Common myeloid progenitor, CD34-positive (primary cell): ENCODE results near the gene PSMD8.
"Not testable (repeated sequence)": the region's sequence is repeated elsewhere in the genome, so short reads cannot be mapped to it uniquely, and the experiment has no call there.

Experiments
- CTCF ChIA-PET: fragments of 350-600 bp; sonication (Branson Sonifier 250); formaldehyde crosslinking; loops from one replicate; lab custom pipeline; 2021; ENCODE audit warnings: antibody characterized with exemption; lab: Charles Lee
- POLR2A ChIA-PET: fragments of 350-600 bp; sonication (Branson Sonifier 250); formaldehyde crosslinking; loops from one replicate; lab custom pipeline; 2021; ENCODE audit warnings: antibody characterized with exemption; lab: Charles Lee
- DNase-seq, 3 donors: peaks; one replicate each; pipeline versions ENCODE4 v3.0.0 to v3.0.0-alpha.2; 2013
- H3K27ac ChIP-seq, 2 experiments: 1 replicate in 1 of 2; 2 replicates in 1 of 2; pipeline ENCODE4 v1.7.0; 2013; ENCODE audit warnings: inconsistent platforms in 2 of 2, low read length in 2 of 2, mild to moderate bottlenecking in 2 of 2, low read depth in 1 of 2, moderate library complexity in 1 of 2; ENCODE audit not compliant: severe bottlenecking in 2 of 2, insufficient read depth in 1 of 2, poor library complexity in 1 of 2
- H3K27me3 ChIP-seq, 5 experiments: replicated peaks in 2 of 5; 1 replicate in 3 of 5; 2 replicates in 2 of 5; pipeline versions ENCODE4 v1.6.1 to v1.7.0; 2013; ENCODE audit warnings: low read length in 4 of 5, mild to moderate bottlenecking in 2 of 5, moderate library complexity in 2 of 5, inconsistent platforms in 1 of 5; ENCODE audit not compliant: insufficient read depth in 5 of 5, control insufficient read depth in 4 of 5
- H3K36me3 ChIP-seq, 4 experiments: 1 replicate in 2 of 4; 2 replicates in 2 of 4; pipeline versions ENCODE4 v1.6.1 to v1.7.0; 2013; ENCODE audit warnings: low read length in 3 of 4, control low read depth in 1 of 4, mild to moderate bottlenecking in 1 of 4; ENCODE audit not compliant: control insufficient read depth in 4 of 4, insufficient read depth in 4 of 4
- H3K4me1 ChIP-seq, 4 experiments: 1 replicate in 3 of 4; 2 replicates in 1 of 4; pipeline versions ENCODE4 v1.6.1 to v1.7.1; 2013; ENCODE audit warnings: low read length in 3 of 4, mild to moderate bottlenecking in 3 of 4, control low read depth in 1 of 4, inconsistent platforms in 1 of 4, moderate library complexity in 1 of 4; ENCODE audit not compliant: control insufficient read depth in 4 of 4, insufficient read depth in 4 of 4; ENCODE audit errors: control extremely low read depth in 1 of 4
- H3K4me3 ChIP-seq, 7 experiments: 1 replicate in 4 of 7; 2 replicates in 3 of 7; pipeline versions ENCODE4 v1.5.1 to v1.7.0; 2013; ENCODE audit warnings: mild to moderate bottlenecking in 7 of 7, low read length in 6 of 7, moderate library complexity in 6 of 7, inconsistent platforms in 2 of 7, low read depth in 2 of 7, control low read depth in 1 of 7; ENCODE audit not compliant: insufficient read depth in 4 of 7, control insufficient read depth in 1 of 7; ENCODE audit errors: extremely low read depth in 1 of 7
- H3K9me3 ChIP-seq, 5 experiments: 1 replicate in 4 of 5; 2 replicates in 1 of 5; pipeline versions ENCODE4 v1.6.1 to v1.7.1; 2013; ENCODE audit warnings: low read length in 4 of 5, mild to moderate bottlenecking in 2 of 5, inconsistent platforms in 1 of 5, low read depth in 1 of 5, moderate library complexity in 1 of 5; ENCODE audit not compliant: control insufficient read depth in 4 of 5, insufficient read depth in 2 of 5; ENCODE audit errors: control extremely low read depth in 1 of 5
- WGBS: methylation state at CpG from one replicate; pipeline ENCODE4 v1.1.5; 2013; ENCODE audit not compliant: insufficient coverage; 5-methylcytosine and 5-hydroxymethylcytosine counted together

Gene PSMD8

GRCh38 chr19:38411041-38411712 lies 36.8 kb downstream of the PSMD8 start:
- no peaks in the 10 kb centered on the region for H3K4me1 ChIP-seq
- no peak overlapping the region for H3K4me3 ChIP-seq
- CTCF ChIA-PET = interaction anchor here (1.5 kb wide), 1 partner anchor 13 kb away, joined by 3 read pairs; no protein-coding TSS in a partner anchor
- H3K9me3 ChIP-seq = no peaks in the 10 kb centered on the region
- no peak overlapping the region for H3K27ac ChIP-seq
- POLR2A ChIA-PET = no interaction called here
- H3K27me3 ChIP-seq = no peaks in the 10 kb centered on the region
- H3K36me3 ChIP-seq = peaks cover 7 to 53% (median 11%) of the 10 kb centered on the region in 4 experiments
- WGBS = 96% methylated on average over 4 of the region's 13 CpGs
- no peak for DNase-seq

DNA sequence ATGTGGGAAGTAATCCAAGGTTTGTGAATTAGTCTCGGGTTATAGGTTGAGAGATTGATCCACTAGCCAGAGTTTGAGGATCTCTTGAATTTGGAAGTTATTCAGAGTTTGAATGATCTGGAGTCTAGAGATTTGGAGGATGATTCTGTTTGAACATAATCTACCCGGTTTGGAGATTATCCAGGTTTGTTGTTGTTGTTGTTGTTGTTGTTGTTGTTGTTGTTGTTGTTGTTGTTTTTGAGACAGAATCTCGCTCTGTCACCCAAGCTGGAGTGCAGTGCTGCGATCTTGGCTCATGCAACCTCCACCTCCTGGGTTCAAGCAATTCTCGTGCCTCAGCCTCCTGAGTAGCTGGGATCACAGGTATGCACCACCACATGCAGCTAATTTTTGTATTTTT lies 37.5 kb downstream of the PSMD8 start:
- not testable (repeated sequence) for H3K4me1 ChIP-seq

DNA sequence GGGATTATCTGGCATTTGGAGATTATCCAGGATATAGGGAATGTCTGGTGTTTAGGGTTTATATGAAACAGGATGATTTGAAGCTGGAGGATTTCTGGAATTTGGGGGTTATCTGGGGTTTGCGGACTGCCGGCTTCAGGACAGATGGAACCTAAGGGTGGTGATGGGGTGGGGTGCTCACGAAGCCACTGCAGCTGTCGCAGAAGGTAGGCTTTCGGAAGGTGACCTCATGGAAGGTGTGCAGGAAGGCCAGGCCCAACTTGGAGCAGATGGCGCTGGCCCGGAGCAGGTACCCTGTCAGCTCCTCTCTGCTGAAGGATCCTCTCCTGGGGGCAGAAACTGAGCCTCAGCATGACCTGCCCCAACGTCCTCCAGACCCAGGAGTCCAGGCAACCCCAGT lies 38.1 kb downstream of the PSMD8 start:
- CTCF ChIA-PET = interaction anchor here (1.0 to 2.3 kb wide), 2 partner anchors 10 to 38 kb away, joined by 3 to 4 read pairs; partner anchors contain the start of gene FAM98C
- no peak overlapping the region for H3K4me3 ChIP-seq
- H3K27me3 ChIP-seq = no peaks in the 10 kb centered on the region
- no peaks in the 10 kb centered on the region for H3K9me3 ChIP-seq
- POLR2A ChIA-PET = interaction anchor here (0.7 kb wide), 1 partner anchor 31 kb away, joined by 3 read pairs; no protein-coding TSS in a partner anchor
- peaks cover 0 to 5% (median 4%) of the 10 kb centered on the region in 4 experiments for H3K4me1 ChIP-seq
- no peak for DNase-seq
- peaks cover under 1 to 56% (median 9%) of the 10 kb centered on the region in 4 experiments for H3K36me3 ChIP-seq
- peak overlapping the region in 1 of 2 experiments; percentile 14 for H3K27ac ChIP-seq
- WGBS = 97% methylated on average over 8 of the region's 8 CpGs

More for the DNA sequence above, 37.5 kb downstream of the PSMD8 start:
- not testable (repeated sequence) for DNase-seq, H3K27me3 ChIP-seq, H3K4me3 ChIP-seq, H3K27ac ChIP-seq, H3K9me3 ChIP-seq
- CTCF ChIA-PET = interaction anchor here (1.0 kb wide), 1 partner anchor 9 kb away, joined by 3 read pairs; the partner anchor contains the start of gene FAM98C
- POLR2A ChIA-PET = interaction anchor here (0.7 kb wide), 1 partner anchor 30 kb away, joined by 3 read pairs; no protein-coding TSS in a partner anchor
- peaks cover 6 to 54% (median 9%) of the 10 kb centered on the region in 4 experiments for H3K36me3 ChIP-seq
- 96% methylated on average over 4 of the region's 5 CpGs for WGBS

GRCh38 chr19:38412961-38413360 lies 38.6 kb downstream of the PSMD8 start:
- CTCF ChIA-PET = interaction anchor here (1.2 to 2.3 kb wide), 3 partner anchors 10 to 37 kb away, joined by 4 to 7 read pairs (median 5); partner anchors contain the start of genes FAM98C and RASGRP4

GRCh38 chr19:38413416-38413815 lies 39.0 kb downstream of the PSMD8 start:
- WGBS = 94% methylated on average over 2 of the region's 6 CpGs
- H3K27me3 ChIP-seq = no peaks in the 10 kb centered on the region
- H3K36me3 ChIP-seq = peaks cover 0 to 56% (median 9%) of the 10 kb centered on the region in 4 experiments
- H3K4me3 ChIP-seq = no peak overlapping the region
- no peak for DNase-seq
- POLR2A ChIA-PET = no interaction called here
- peak overlapping the region in 1 of 2 experiments; percentile 14 for H3K27ac ChIP-seq
- CTCF ChIA-PET = interaction anchor here (1.2 to 2.3 kb wide), 3 partner anchors 11 to 37 kb away, joined by 4 to 7 read pairs (median 5); partner anchors contain the start of genes FAM98C and RASGRP4
- peaks cover 0 to 14% (median 13%) of the 10 kb centered on the region in 4 experiments for H3K4me1 ChIP-seq
- no peaks in the 10 kb centered on the region for H3K9me3 ChIP-seq

More at GRCh38 chr19:38412961-38413360, 38.6 kb downstream of the PSMD8 start:
- 88% methylated on average over 7 of the region's 11 CpGs for WGBS
- no peaks in the 10 kb centered on the region for H3K9me3 ChIP-seq
- H3K27ac ChIP-seq = peak overlapping the region in 1 of 2 experiments; percentile 14
- H3K27me3 ChIP-seq = no peaks in the 10 kb centered on the region
- POLR2A ChIA-PET = no interaction called here
- H3K36me3 ChIP-seq = peaks cover 0 to 56% (median 9%) of the 10 kb centered on the region in 4 experiments
- DNase-seq = no peak
- peaks cover 0 to 10% (median 8%) of the 10 kb centered on the region in 4 experiments for H3K4me1 ChIP-seq
- no peak overlapping the region for H3K4me3 ChIP-seq

DNA sequence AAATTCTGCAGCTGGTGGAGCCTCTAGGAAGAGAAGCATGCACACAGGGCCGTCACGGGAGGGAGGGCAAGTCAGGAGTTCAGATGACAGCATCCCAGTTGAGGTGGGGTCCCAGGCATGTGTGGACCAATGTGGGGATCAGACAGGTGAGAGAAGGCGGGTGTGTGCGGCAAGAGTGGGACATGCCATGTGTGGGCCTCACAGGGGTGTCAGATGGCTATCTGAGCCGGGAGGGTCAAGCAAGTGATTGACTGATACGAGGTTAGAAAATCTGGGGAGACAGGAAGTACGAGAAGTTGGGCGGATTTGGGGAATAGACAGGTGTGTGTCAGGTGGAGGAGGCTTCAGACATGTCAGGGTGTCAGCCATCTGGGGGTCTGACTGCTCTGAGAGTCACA lies 42.8 kb downstream of the PSMD8 start:
- no peaks in the 10 kb centered on the region for H3K9me3 ChIP-seq
- ChIA-PET CTCF (interaction anchor here (1.2 kb wide), 1 partner anchor 14 kb away, joined by 4 read pairs; the partner anchor contains the start of gene FAM98C), POLR2A (no interaction called here)
- H3K4me1 ChIP-seq = peaks cover 0 to 15% (median 14%) of the 10 kb centered on the region in 4 experiments
- no peak overlapping the region for H3K27ac ChIP-seq
- H3K36me3 ChIP-seq = peaks cover 0 to 42% (median 4%) of the 10 kb centered on the region in 4 experiments
- 88% methylated on average over 8 of the region's 8 CpGs for WGBS
- peak overlapping the region in 2 of 7 experiments; percentile 58 to 75 for H3K4me3 ChIP-seq
- no peak for DNase-seq
- H3K27me3 ChIP-seq = no peaks in the 10 kb centered on the region
